NOMO-1 (cell line): ENCODE measurements around the gene TBX20.
"Not testable (repeated sequence)": the region's sequence is repeated elsewhere in the genome, so short reads cannot be mapped to it uniquely, and the experiment has no call there.

Source experiments
- DNase-seq, 2 experiments: peaks; one replicate each; lab custom pipeline; 2025; ENCODE audit not compliant: unreplicated experiment in 2 of 2; lab: John Stamatoyannopoulos, UW

The TBX20 gene

GRCh38 chr7:35256256-35257175 lies 2.6 kb upstream of the TBX20 start:
- DNase-seq = no peak

- DNase-seq = no peak
Observed at GRCh38 chr7:35255443-35256255, 1.7 kb upstream of the TBX20 start.

- no peak for DNase-seq
Observed at GRCh38 chr7:35254496-35255442, 869 bp upstream of the TBX20 start.

- DNase-seq = no peak
Observed at GRCh38 chr7:35253460-35253709, 515 bp downstream of the TBX20 start.

GRCh38 chr7:35252612-35253459 lies 1.1 kb downstream of the TBX20 start:
- DNase-seq = no peak

GRCh38 chr7:35251606-35252310 lies 2.1 kb downstream of the TBX20 start:
- no peak for DNase-seq

- no peak for DNase-seq
Observed at GRCh38 chr7:35250941-35251340, 3.0 kb downstream of the TBX20 start.

- DNase-seq = no peak
Observed at GRCh38 chr7:35250452-35250851, 3.4 kb downstream of the TBX20 start.

GRCh38 chr7:35249537-35249907 lies 4.4 kb downstream of the TBX20 start:
- DNase-seq = no peak

- no peak for DNase-seq
Observed at GRCh38 chr7:35248576-35249536, 5.0 kb downstream of the TBX20 start.

GRCh38 chr7:35246819-35247218 lies 7.1 kb downstream of the TBX20 start:
- DNase-seq = no peak

GRCh38 chr7:35241884-35242283 lies 12.0 kb downstream of the TBX20 start:
- DNase-seq = no peak

GRCh38 chr7:35241436-35241835 lies 12.5 kb downstream of the TBX20 start:
- no peak for DNase-seq

GRCh38 chr7:35241008-35241407 lies 12.9 kb downstream of the TBX20 start:
- not testable (repeated sequence) for DNase-seq

GRCh38 chr7:35238456-35238855 lies 15.4 kb downstream of the TBX20 start:
- DNase-seq = not testable (repeated sequence)

GRCh38 chr7:35232994-35233393 lies 20.9 kb downstream of the TBX20 start:
- DNase-seq = no peak

- DNase-seq = not testable (repeated sequence)
Observed at GRCh38 chr7:35231221-35231620, 22.7 kb downstream of the TBX20 start.

- not testable (repeated sequence) for DNase-seq
Observed at GRCh38 chr7:35229116-35229780, 24.7 kb downstream of the TBX20 start.
